ENCODE results near the gene ACBD4.
"Not testable (repeated sequence)": the region's sequence is repeated elsewhere in the genome, so short reads cannot be mapped to it uniquely, and the experiment has no call there.

The ACBD4 gene

GRCh38 chr17:45121055-45121454 lies 14.4 kb upstream of the ACBD4 start:
- DNase-seq = no peak

DNA sequence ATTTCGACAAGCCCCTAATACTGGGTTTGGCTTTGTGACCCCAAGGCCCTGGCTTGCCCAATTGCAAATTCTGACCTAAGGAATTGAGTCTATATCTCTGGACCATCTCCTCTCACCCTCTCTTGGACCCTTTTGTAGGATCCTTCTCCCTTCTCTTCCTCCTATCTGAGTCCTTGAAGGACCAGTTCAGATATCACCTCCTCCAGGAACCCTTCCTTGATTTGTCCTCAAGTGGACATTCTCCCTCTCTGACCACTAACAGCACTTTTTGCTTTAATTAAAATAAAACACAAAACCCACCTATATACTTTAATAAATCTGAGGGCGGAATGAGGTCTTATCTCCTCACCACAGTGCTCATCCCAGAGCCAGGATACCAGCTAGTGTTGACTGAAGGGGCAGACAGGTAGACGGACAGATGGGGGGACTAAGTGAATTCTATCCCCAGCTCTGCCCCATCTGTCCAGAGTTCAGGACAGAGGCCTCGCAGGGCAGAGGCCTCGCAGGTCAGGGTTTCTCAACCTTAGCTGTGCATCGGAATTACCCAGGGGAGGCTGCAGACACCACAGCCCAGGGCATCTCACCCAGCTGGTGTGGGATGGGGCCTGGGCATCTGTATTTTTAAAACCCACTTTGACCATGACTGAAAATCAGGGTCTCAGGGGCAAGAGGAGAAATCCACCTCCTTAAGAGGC lies 12.3 kb upstream of the ACBD4 start:
- DNase-seq = no peak

DNA sequence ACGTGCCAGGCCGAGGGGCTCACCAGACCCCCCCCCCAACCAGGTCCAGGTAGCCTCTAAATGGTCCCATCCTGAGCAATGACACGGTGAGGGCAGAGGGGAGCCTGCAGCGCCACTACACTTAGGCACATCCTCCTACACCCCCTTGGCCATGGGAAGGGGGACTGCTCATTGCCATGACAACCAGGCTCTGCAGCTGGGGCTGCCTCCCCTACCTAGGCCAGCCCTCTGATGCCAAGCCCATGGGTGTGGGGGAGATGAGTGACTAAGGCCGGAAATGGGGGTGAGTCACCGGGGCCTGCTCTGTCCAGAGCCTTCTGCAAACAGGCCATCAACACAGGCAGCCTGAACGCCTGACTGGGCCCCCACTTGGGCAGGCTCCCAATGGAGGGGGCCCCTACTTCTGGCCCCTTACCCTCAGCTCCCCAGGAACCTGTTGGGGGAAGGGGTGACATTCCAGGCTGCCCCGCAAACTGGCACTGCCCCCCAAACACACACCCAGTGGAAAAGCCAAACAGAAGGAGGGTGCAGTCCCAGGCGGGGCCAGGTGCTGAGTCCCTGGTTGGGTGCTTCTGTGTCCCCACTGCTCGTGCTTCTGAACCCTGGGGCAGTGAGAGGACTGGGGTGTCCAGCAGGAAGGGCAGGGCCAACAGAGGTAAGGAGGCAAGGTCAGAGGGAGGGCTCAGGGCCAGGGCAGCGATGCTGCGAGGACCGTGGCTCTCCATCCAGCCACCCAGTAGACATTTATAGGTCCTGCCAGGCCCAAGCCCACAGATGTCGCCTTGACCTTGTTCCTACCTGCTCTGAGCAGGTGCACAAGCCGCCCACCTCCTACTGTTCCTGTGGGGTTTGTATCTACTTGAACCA lies 11.3 kb upstream of the ACBD4 start:
- DNase-seq = peak; percentile 51

GRCh38 chr17:45124797-45125122 lies 10.7 kb upstream of the ACBD4 start:
- DNase-seq = not testable (repeated sequence)

DNA sequence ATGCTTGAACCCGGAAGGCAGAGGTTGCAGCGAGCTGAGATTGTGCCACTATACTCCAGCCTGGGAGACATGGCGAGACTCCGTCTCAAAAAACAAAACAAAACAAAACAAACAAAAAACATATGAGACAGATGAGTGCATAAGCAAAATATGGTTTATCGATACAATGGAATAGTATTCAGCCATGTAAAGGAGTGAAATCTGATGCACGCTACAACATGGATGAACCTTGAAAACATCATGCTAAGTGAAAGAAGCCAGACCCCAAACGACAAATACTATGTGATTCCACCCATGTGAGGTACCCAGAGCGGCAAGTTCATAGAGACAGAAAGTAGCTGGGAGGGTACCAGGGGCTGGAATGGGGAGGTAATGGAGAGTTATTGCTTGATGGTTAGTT lies 10.0 kb upstream of the ACBD4 start:
- no peak for DNase-seq

- DNase-seq = peak; percentile 55
Observed at GRCh38 chr17:45127207-45127547, 8.3 kb upstream of the ACBD4 start.

DNA sequence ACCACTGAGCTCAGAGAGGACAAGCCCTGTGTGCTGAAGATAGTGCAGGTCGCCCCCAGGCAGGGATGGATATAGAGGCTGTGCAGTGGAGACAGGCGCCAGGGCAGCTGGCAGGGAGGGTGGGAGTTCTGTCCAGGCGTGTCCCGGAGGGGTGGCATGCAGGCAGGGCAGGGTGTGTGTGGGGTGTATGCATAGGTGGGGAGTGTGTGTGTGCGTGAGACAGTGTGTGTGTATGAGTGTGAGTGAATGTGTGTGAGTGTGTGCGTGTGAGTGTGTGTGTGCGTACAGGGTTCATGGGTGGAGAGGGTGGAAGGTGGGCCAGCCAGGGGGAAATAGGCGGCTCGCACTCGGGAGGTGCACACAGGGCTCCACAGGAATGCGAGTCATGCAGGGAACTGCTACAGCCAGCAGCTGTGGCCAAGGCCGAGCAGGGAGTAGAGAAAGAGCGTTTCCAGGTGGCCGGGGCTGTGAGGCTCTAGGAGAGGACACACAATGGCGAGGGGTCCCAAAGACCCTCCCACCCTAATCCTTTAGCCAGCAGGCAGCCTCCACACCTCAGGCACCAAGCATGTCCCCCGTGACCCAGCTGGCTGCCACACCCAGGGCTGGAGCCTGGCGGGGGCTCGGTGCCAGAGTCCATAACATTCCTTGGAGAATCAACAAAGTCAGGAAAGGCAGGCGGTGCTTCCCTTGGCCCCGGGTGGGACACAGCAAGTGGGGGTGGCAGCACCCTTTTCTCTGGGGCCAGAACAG lies 7.8 kb upstream of the ACBD4 start:
- peak; percentile 25 for DNase-seq

DNA sequence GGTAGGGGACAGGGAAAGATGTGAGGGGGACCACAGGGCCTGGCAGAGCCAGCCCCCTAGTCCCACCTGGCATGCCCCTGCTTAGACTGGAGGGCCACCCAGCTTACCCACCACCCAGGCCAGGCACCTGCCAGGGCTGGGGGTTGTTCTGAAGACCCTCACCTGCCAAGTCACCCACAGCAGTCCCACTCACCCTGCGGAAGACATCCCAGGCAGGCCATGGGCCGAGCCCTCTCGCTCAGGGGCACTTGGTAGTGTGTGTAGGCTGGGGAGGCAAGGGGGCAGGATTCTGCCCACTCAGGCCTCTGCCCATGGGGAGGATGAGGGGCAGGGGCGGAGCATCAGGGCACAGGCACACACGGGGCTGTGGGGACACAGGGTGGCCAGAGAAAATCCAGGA lies 7.2 kb upstream of the ACBD4 start:
- DNase-seq = no peak

GRCh38 chr17:45128989-45129388 lies 6.5 kb upstream of the ACBD4 start:
- DNase-seq = no peak

- no peak for DNase-seq
Observed at GRCh38 chr17:45129426-45129939, 6.0 kb upstream of the ACBD4 start.

GRCh38 chr17:45129940-45130680 lies 5.4 kb upstream of the ACBD4 start:
- no peak for DNase-seq

- no peak for DNase-seq
Observed at GRCh38 chr17:45130681-45131615, 4.5 kb upstream of the ACBD4 start.

- DNase-seq = no peak
Observed at GRCh38 chr17:45131616-45132319, 3.7 kb upstream of the ACBD4 start.

DNA sequence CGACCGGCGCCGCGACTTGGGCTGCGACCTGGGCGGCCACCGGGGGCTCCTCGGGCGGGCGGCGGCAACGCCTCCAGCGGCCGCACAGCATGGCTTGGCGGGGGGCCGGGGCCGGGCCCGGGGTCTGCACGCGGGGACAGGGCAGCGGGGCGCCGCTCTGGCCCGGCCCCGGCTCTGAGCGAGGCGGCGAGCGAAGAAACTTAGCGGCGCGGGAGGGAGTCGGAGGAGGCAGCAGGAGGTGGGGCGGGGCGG lies 3.2 kb upstream of the ACBD4 start, which contains the start of gene PLCD3:
TSS of gene PLCD3 (minus strand) at position 196 of the 252 bp plus-strand sequence. CDS start at position 91, 105 bp downstream.
- no peak for DNase-seq

GRCh38 chr17:45132572-45133463 lies 2.7 kb upstream of the ACBD4 start:
- peak; percentile 34 for DNase-seq

DNA sequence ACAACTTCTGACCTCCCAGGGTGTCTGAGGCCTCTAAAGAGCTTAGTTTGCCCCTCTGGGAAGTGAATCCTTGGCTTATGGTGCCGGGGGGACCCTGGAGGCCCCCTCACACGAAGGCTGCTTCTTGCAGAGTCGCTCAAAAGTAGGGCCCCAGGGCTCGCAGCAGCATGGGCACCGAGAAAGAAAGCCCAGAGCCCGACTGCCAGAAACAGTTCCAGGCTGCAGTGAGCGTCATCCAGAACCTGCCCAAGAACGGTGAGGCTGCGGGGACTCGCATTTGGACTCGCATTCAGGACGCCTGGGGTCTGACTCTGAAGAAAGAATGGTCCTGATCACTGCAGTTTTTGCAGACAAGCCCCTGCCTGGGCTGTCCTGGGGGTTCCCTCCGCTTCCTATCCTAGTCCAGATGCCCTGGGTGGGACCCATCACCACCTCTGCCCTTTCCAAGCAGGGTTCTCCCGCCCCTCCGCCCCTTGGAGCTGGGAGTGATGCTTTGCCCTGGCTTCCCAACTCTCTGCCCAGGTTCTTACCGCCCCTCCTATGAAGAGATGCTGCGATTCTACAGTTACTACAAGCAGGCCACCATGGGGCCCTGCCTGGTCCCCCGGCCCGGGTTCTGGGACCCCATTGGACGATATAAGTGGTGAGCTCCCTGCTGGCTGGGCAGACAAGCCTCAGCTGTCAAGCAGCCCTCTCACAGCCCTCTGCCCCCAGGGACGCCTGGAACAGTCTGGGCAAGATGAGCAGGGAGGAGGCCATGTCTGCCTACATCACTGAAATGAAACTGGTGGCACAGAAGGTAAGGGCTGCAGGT lies 698 bp downstream of the ACBD4 start:
- DNase-seq = no peak

- DNase-seq = no peak
Observed at GRCh38 chr17:45136846-45137560, 1.5 kb downstream of the ACBD4 start.

DNA sequence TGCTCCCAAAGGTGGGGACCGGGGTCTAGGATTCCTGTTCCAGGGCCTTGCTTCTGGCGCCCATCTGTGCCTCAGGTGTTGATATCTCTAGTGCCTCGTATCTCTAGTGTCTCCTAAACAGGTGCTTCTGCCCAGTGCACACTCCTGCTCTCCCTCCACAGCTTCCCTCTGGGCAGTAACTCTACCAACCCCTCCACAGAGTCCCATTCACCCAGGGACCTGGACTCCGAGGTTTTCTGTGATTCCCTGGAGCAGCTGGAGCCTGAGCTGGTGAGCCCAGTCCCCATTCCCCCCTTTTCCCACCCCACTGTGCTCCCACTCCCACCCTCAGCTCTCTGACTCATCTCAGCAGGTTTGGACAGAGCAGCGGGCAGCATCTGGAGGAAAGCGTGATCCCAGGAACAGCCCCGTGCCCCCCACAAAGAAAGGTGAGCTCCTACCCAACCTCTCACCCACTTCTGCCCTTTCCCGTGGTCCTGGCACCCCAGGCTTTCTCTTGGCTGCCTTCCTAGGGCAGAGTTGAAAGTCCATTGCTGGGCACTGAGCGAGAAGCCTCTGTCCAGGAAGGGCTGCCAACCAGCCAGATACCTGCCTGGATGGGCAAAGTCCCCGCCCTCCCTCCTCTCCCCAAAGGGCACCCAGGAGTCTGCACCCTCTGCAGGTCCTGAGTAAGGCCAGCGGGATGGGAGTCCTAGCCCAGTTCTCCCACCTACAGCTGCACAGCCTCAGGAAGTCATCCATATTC lies 2.2 kb downstream of the ACBD4 start:
- DNase-seq = no peak
